Hypothalamus (tissue), 51 donors: ENCODE results near the gene PHACTR2.
"Not testable (repeated sequence)": the region's sequence is repeated elsewhere in the genome, so short reads cannot be mapped to it uniquely, and the experiment has no call there.

Source experiments
- DNase-seq, 51 donors: peaks; one replicate each; lab custom pipeline; 2025; lab: John Stamatoyannopoulos, UW

The PHACTR2 gene

DNA sequence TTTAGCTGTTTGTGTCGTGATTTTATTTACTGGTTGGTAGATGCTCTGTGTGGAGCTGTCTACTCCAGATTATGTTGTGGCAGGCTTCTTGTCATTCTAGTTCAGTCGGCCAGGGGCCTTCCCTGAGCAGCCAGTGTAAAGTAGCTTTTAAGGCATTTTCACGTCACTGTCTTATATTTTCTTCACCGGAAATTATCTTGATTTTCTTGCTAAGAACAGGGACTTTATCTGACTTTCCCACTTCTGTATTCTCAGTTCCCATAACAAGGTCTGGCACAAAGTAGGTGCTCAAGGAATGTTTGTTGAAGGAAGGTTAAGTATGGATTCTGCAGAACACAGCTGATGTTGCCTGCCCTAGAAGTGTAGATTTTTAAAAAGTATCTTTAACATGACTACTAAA, 166.2 kb downstream of the PHACTR2 start:
- no peak for DNase-seq

DNA sequence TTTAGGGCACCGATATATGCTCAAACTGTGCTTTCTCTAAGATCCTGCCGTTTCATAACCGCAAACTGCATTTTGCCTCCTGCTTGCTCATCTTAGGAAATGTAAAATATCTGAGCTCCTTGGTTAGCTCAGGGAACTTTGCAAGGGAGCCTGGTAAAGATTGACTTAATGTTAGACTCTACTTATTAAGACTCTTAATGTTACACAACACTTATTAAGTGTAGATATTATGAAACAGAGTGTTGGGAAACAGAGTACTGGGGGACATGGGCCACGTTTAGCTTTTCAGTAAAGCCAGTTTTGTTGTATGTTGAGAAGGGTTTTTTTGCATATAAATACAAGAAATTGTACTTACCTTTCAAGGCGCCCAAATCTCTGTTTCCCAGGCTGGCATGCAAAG, 167.3 kb downstream of the PHACTR2 start:
- no peak for DNase-seq

DNA sequence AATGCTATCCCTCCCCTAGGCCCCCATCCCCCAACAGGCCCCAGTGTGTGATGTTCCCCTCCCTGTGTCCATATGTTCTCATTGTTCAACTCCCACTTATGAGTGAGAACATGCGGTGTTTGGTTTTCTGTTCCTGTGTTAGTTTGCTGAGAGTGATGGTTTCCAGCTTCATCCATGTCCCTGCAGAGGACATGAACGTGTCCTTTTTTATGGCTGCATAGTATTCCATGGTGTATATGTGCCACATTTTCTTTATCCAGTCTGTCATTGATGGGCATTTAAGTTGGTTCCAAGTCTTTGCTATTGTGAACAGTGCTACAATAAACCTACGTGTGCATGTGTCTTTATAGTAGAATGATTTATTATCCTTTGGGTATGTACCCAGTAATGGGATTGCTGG, 173.9 kb downstream of the PHACTR2 start:
- DNase-seq, result not testable (repeated sequence)

DNA sequence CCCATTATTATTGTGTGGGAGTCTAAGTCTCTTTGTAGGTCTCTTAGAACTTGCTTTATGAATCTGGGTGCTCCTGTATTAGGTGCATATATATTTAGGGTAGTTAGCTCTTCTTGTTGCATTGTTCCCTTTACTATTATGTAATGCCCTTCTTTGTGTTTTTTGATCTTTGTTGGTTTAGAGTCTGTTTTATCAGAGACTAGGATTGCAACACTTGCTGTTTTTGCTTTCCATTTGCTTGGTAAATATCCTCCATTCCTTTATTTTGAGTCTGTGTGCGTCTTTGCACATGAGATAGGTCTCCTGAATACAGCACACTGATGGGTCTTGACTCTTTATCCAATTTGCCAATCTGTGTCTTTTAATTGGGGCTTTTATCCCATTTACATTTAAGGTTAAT, 177.3 kb downstream of the PHACTR2 start:
- DNase-seq, result not testable (repeated sequence)

DNA sequence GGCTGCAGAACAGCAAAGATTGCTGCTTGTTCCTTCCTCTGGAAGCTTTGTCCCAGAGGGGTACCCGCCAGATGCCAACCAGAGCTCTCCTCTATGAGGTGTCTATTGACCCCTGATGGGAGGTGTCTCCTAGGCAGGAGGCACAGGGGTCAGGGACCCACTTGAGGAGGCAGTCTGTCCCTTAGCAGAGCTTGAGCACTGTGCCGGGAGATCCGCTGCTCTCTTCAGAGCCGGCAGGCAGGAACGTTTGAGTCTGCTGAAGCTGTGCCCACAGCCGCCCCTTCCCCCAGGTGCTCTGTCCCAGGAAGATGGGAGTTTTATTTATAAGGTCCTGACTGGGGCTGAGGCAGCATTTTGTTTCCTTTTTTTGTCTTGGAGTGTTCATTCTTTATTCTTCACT, 179.0 kb downstream of the PHACTR2 start:
- DNase-seq, result not testable (repeated sequence)

DNA sequence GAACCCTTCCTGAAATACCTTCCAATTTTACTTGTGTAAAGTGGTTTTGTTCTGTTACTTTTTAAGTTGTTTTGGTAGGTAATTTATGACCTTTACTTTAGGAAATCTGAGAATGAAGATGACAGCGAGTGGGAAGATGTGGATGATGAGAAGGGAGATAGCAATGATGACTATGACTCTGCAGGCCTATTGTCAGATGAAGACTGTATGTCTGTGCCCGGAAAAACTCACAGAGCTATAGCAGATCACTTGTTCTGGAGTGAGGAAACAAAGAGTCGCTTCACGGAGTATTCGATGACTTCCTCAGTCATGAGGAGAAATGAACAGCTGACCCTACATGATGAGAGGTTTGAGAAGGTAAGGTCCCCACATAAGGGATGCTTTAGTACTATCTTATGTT, 179.9 kb downstream of the PHACTR2 start:
- DNase-seq, result no peak

DNA sequence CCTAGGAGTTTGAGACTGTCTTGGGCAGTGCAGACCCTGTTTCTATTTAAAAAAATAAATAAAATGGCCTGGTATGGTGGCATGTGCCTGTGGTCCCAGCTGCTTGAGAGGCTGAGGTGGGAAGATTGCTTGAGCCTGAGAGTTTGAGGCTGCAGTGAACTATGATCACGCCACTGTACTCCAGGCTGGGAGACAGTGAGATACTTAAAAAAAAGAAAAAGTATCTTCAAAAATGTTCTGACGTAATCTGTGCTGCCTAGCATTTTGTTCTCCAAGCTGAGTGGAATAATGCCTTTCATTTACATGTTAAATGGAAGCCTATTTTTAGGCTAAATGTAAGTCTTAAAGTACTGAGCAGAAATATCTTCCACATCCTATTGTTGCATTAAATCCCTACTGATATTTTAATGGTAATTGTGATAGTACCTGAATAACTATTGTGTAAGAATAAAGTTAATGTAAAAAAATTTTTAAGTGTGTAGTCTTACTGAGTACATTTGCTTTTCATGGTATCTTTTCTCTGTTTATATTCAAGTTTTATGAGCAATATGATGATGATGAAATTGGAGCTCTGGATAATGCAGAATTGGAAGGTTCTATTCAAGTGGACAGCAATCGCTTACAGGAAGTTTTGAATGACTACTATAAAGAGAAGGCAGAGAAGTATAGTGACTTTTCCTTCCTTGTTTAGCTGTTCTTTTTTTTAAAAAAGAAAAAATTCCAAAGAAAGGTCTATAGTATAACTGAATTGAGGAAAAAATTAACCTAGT, 182.3 kb downstream of the PHACTR2 start:
- DNase-seq, result peak in 1 of 51 donors; percentile 3

DNA sequence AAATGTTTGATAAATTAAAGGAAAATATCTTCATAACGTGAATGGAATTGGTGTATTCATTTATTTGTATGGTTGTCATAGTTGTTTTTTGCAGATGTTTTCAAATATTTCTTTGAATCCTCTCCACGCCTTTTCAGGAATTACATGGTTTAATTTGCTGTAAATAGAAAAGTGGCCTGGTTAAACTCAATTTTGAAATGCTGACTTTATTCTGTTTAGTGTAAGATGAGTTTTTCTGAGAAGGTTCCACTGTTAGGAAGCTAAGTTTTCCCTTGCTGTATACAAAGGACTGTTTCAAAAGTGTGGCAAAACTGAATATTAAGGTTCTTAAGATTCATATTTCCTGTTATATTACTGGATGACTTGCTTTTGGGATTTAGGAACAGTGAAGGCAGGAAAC, 186.0 kb downstream of the PHACTR2 start:
- DNase-seq, result no peak

DNA sequence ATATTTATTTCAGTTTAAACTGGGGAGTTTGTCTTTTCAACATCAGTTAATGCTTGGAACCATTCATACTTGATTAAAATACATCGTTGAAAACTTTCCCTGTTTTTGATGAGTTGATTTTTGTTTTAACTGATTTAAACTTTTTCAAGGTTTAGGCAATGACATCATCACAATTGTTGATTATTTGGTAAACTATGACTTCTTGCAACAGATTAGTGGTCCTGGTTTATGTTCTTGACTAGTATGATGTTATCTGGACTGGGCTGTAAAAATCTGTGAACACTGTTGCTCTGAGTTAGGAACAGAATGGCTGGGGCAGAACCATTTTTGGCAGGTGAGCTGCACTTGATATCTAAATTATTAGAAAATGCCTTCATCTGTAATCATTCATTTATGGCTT, 186.5 kb downstream of the PHACTR2 start, which contains the start of gene ZC2HC1B:
Gene ZC2HC1B (plus strand): TSS at position 241 of the 400 bp plus-strand sequence. CDS start 66 bp downstream, at position 307.
- DNase-seq, result no peak

DNA sequence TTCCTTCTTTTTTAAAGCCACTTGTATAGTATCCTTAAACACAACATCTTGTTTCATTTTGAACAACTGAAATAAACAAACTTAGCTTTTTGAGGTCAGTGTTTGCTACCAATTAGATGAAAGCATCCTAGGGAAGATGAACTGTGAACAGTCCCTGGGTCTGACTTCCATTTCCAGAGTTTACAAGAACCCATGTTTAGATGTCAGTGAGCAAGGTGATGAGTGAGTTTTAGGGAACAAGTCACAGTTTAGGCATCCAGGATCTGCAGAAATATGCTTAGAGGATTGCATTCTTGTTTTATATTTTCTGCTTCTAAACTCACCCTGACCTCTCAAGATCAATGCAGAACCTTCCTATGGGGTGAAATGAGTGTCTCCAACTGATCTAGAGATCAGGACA, 189.5 kb downstream of the PHACTR2 start:
- DNase-seq, result no peak

DNA sequence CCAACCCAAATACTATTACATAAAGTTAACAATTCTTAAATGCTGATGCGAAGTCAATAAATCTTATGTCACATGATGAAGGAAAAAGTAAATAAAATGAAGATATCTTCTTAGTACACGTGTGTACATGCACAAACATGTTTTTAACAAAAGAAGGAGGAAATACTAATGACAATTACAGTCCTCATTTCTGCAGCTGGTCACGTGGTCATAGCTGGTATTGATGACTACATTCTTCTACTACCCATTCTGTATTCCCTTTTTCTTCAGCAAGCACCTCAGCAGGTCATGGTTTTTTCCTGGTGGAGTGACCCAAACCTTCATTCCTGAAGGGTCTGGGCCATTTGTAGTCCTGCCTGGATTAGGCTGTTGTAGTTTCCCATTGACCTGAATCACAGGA, 191.0 kb downstream of the PHACTR2 start:
- DNase-seq, result not testable (repeated sequence)

DNA sequence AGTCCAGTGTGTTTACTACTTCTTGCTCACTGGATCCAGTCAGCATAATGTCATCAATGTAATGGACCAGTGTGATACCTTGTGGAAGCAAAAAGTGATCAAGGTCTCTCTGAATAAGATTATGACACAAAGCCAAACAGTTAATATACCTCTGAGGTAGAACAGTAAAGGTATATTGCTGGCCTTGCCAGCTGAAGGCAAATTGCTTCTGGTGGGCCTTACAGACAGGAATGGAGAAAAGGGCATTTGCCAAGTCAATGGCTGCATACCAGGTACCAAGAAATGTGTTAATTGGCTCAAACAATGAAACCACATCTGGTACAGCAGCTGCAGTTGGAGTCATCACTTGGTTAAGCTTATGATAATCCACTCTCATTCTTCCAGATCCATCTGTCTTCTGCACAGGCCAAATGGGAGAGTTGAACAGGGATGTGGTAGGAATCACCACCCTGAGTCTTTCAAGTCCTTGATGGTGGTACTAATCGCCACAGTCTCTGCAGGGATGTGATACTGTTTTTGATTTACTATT, 193.5 kb downstream of the PHACTR2 start:
- DNase-seq, result not testable (repeated sequence)

DNA sequence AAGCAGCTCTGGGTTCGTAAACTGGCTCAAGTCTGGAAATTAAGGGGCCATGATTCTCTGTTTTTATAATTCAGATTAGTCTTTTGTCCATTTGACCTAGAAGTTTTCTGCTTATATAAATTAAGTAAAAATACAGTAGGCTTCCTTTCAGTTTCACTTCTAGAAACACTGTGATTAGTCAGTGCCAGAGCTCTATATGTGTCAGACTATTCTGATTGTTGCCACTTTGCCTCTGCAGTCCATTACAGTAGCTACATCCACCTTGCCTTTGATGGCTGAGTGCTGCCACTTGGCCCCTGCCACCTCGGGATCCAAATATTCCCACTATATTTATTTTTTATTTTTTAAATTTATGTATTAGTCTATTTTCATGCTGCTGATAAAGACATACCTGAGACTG, 194.4 kb downstream of the PHACTR2 start:
- no peak for DNase-seq

DNA sequence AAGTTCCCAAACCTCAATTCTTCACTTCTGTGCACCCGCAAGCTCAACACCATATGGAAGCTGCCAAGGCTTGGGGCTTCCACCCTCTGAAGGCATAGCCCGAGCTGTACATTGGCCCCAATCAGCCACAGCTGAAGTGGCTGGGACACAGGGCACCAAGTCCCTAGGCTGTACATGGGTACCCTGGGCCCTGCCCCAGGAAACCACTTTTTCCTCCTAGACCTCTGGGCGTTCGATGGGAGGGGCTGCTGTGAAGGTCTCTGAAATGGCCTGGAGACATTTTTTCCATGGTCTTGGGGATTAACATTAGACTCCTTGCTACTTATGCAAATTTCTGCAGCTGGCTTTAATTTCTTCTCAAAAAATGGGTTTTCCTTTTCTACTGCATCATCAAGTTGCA, 195.8 kb downstream of the PHACTR2 start:
- DNase-seq, result not testable (repeated sequence)

DNA sequence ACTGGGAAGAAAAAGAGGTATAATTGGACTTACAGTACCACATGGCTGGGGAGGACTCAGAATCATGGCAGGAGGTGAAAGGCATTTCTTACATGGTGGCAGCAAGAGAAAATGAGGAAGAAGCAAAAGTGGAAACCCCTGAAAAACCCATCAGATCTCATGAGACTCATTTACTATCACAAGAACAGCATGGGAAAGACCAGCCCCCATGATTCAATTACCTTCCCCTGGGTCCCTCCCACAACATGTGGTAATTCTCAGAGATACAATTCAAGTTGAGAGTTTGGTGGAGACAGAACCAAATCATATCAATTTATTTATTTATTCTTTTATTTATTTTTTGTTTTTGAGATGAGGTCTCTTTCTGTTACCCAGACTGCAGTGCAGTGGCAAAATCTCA, 196.7 kb downstream of the PHACTR2 start:
- not testable (repeated sequence) for DNase-seq

DNA sequence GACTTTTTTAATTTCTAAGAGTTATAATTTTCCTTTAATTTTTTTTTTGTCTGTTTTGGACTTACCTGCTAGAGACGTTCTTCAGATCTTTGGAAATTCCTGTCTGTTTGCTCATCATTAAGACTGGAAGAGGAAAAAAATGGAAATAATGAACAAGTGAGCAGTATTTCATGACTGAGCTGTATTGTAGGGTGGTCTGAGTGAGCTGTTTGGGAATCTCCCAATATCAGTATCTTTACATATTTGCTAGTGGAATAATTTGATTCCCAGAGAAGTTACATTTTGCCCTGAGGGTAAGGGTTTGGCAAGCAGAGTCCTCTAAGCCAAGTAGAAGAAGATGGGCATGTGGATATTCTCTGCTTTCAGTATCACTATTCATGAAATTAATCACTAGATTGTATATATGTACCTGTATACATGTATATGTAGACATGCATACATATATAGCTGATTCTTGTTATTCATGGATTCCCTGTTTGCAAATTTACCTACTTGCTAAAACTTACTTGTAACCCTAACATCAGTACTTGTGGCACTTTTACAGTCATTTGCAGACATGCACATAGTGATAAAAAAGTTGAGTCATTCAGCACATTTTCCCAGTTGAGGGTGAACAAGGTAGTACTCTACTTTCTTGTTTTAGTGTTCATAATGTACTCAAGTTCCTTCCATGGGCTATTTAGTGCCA, 200.0 kb downstream of the PHACTR2 start:
- DNase-seq, result no peak

DNA sequence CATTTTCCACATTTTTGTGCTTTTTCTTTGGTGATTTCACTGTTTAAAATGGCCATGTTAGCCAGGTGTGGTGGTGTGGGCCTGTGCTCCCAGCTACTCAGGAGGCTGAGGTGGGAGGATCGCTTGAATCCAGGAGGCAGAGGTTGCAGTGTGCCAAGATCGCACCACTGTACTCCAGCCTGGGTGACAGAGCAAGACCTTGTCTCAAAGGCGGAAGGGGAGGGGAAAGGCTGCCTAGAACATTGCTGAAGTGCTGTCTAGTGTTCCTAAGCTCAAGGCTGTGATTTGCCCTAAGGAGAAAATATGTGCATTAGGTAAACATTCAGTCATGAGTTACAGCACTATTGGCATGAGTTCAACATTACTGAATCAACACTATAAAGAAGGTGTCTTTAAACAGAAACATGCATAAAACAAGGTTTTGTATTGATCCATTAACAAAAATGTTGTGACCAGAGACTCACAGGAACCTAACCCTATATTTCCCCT, 200.6 kb downstream of the PHACTR2 start:
- no peak for DNase-seq

DNA sequence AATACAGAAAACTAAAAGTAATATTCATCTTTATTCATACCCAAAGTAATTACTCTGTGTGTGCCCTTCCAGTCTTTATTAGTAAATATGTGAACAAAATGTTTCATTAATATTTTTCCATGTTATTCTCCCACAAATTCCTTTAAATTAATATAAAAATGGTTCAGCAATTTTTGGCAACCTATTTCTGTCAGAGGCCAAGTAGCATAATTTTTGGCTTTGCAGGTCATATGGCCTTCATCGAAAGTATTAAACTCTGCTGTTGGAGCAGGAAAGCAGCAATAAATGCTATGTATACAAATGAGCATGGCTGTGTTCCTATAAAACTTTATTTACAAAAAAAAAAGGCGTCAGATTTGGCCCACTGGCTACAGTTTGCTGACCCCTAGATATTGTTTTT, 202.6 kb downstream of the PHACTR2 start:
- DNase-seq, result no peak
